ENCODE data around the gene PRAMEF11. TPM values are rescaled to one million over a fixed set of nuclear protein-coding genes. Genes with fewer than 3 reads are reported as not detected.
"Not testable (repeated sequence)": the region's sequence is repeated elsewhere in the genome, so short reads cannot be mapped to it uniquely, and the experiment has no call there.

The PRAMEF11 gene
- total RNA-seq, 1 experiment from 2014 or later: not detected

- H3K79me2 ChIP-seq (ENCODE audit: low read depth); CTCF ChIA-PET; H2AFZ ChIP-seq; H3K4me1 ChIP-seq (replicated peaks; ENCODE audit: insufficient read depth); H4K20me1 ChIP-seq (ENCODE audit: insufficient read depth); BruUV-seq (replicated peaks); POLR2A ChIA-PET (ENCODE audit: unreplicated experiment); H3K4me3 ChIP-seq; H3F3A ChIP-seq (ENCODE audit: insufficient read depth, low read depth); intact Hi-C loops (cut with micrococcal nuclease; ENCODE audit: unreplicated experiment); H3K4me2 ChIP-seq; H3K27me3 ChIP-seq (ENCODE audit: insufficient read depth, low read depth); H3K9me2 ChIP-seq (ENCODE audit: insufficient read depth); H3K9me3 ChIP-seq (ENCODE audit: insufficient read depth, low read depth); H3K36me3 ChIP-seq (ENCODE audit: low read depth); H3K27ac ChIP-seq; DNase-seq: not testable (repeated sequence)
Measured at GRCh38 chr1:12833251-12833650, 2.0 kb upstream of the PRAMEF11 start.

DNA sequence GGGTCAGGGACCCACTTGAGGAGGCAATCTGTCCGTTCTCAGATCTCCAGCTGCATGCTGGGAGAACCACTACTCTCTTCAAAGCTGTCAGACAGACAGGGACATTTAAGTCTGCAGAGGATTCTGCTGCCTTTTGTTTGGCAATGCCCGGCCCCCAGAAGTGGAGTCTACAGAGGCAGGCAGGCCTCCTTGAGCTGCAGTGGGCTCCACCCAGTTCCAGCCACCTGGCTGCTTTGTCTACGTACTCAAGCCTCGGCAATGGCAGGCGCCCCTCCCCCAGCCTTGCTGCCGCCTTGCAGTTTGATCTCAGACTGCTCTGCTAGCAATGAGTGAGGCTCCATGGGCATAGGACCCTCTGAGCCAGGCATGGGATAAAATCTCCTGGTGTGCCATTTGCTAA lies 12.1 kb downstream of the PRAMEF11 start:
- DNase-seq; CTCF ChIA-PET; H3K27me3 ChIP-seq (ENCODE audit: insufficient read depth, low read depth); intact Hi-C loops (cut with micrococcal nuclease; ENCODE audit: unreplicated experiment); H3K4me3 ChIP-seq; POLR2A ChIA-PET (ENCODE audit: unreplicated experiment); H3K9me2 ChIP-seq (ENCODE audit: insufficient read depth); H3F3A ChIP-seq (ENCODE audit: insufficient read depth, low read depth); H3K9me3 ChIP-seq (ENCODE audit: insufficient read depth, low read depth); H3K27ac ChIP-seq; H3K4me2 ChIP-seq; BruUV-seq (replicated peaks); H4K20me1 ChIP-seq (ENCODE audit: insufficient read depth); H2AFZ ChIP-seq; H3K79me2 ChIP-seq (ENCODE audit: low read depth); H3K36me3 ChIP-seq (ENCODE audit: low read depth); H3K4me1 ChIP-seq (replicated peaks; ENCODE audit: insufficient read depth): not testable (repeated sequence)

DNA sequence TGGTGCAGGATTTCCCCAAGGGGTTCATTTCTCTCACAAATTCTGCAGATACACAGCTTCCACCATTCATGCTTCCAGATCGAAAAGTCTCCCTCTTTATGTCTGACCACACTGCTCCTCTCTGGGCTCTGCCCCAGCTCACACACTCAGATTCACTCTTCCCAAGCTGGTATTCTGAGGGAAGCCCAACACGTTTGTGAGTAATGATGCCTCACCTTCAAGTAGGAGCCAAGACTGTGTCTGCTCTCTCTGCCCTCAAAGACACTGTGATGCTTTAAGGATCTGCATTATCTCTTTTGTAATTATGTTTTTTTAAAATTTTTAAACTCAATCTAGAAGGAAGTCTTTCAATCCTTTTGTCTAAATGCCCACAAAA lies 19.8 kb downstream of the PRAMEF11 start:
- Histone ChIP-seq H3F3A (ENCODE audit: insufficient read depth, low read depth) (no peaks in the 10 kb centered on the region), H2AFZ (no peak overlapping the region), H3K4me3 (no peak overlapping the region), H4K20me1 (ENCODE audit: insufficient read depth) (no peaks in the 10 kb centered on the region), H3K4me2 (no peak overlapping the region), H3K4me1 (replicated peaks; ENCODE audit: insufficient read depth) (no peaks in the 10 kb centered on the region), H3K36me3 (ENCODE audit: low read depth) (no peaks in the 10 kb centered on the region), H3K27me3 (ENCODE audit: insufficient read depth, low read depth) (peaks cover 2% of the 10 kb centered on the region; the same call in 1 of the 2 replicates), H3K79me2 (ENCODE audit: low read depth) (no peaks in the 10 kb centered on the region), H3K27ac (no peak overlapping the region), H3K9me2 (ENCODE audit: insufficient read depth) (no peaks in the 10 kb centered on the region), H3K9me3 (ENCODE audit: insufficient read depth, low read depth) (no peaks in the 10 kb centered on the region)
- no peak for DNase-seq
- BruUV-seq (replicated peaks): no TSS peak
- intact Hi-C loops (cut with micrococcal nuclease; ENCODE audit: unreplicated experiment): no loop called here
- CTCF ChIA-PET: no interaction called here
- POLR2A ChIA-PET (ENCODE audit: unreplicated experiment): no interaction called here
- TF ChIP-seq EZH2 (IDR thresholded peaks at IDR 0.05; ENCODE audit: low read depth) (no peak), CTCF (conservative IDR thresholded peaks at IDR 0.05) (no peak)

DNA sequence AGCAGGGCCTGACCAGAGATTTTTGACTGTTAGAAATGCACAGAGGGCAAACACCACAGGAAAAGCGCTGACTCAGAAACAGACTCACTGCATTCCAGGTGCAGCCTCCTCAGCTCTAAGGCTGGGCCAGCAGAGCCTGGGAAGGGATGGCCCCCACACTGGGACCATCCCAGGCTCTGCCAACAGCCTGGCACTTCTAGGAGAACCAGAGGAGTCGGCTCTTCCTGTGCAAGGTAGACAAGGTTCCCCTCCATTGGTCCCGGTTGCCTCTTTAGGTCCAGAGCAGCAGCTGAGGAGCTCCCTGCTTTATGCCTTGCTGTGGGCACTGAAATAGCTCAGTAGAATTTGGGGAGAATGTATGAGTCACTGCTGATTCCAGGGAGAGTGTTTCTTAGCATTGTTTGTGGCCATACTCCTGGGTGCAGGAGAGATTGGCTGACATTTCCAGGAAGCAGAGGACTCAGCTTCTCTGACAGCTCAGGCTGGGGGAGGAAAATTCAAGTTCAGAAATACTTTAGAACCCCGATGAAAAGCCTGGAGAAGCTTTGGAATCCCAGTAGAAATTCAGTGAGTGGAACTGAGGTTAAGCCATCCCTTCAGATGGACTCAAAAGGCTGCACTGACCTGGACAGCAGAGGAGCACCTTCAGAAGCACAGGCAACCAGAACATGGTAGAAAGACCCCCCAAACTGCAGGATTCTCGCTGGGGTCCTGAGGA lies 20.4 kb downstream of the PRAMEF11 start:
- no peaks in the 10 kb centered on the region for H3K4me1 ChIP-seq (replicated peaks; ENCODE audit: insufficient read depth)
- no peak overlapping the region for H3K4me2 ChIP-seq
- H3K79me2 ChIP-seq (ENCODE audit: low read depth): no peaks in the 10 kb centered on the region
- intact Hi-C loops (cut with micrococcal nuclease; ENCODE audit: unreplicated experiment): no loop called here
- ChIA-PET POLR2A (ENCODE audit: unreplicated experiment) (no interaction called here), CTCF (no interaction called here)
- TF ChIP-seq CTCF (conservative IDR thresholded peaks at IDR 0.05) (no peak), EZH2 (IDR thresholded peaks at IDR 0.05; ENCODE audit: low read depth) (no peak)
- H3K9me3 ChIP-seq (ENCODE audit: insufficient read depth, low read depth): no peaks in the 10 kb centered on the region
- no peak overlapping the region for H3K4me3 ChIP-seq
- H3K27me3 ChIP-seq (ENCODE audit: insufficient read depth, low read depth): peaks cover 2% of the 10 kb centered on the region; the same call in 1 of the 2 replicates
- H2AFZ ChIP-seq: no peak overlapping the region
- H3K36me3 ChIP-seq (ENCODE audit: low read depth): no peaks in the 10 kb centered on the region
- no TSS peak for BruUV-seq (replicated peaks)
- H3F3A ChIP-seq (ENCODE audit: insufficient read depth, low read depth): no peaks in the 10 kb centered on the region
- no peaks in the 10 kb centered on the region for H4K20me1 ChIP-seq (ENCODE audit: insufficient read depth)
- DNase-seq: no peak
- no peaks in the 10 kb centered on the region for H3K9me2 ChIP-seq (ENCODE audit: insufficient read depth)
- no peak overlapping the region for H3K27ac ChIP-seq

Data from PC-9 (cell line).